ENCODE data around the gene FBRS. TPM values are rescaled to one million over a fixed set of nuclear protein-coding genes. Genes with fewer than 3 reads are reported as not detected.
A peak's percentile ranks its signal among the peaks of the same experiment; 100 is the strongest.
"Not testable (repeated sequence)": the region's sequence is repeated elsewhere in the genome, so short reads cannot be mapped to it uniquely, and the experiment has no call there.

Gene FBRS
- total and polyA plus RNA-seq, 10 of the 15 experiments (the other 5 are each of a cell fraction or from before 2014, with no cell fraction given), result 0.45 to 87.6 (median 14.6) TPM

- RAD21 ChIA-PET (ENCODE audit: unreplicated experiment), result no interaction called here
- Histone ChIP-seq H3K27me3 (replicated peaks in 1 of 2; ENCODE audit: control insufficient read depth in 2 of 2, insufficient read depth in 2 of 2, low read length in 1 of 2) (no peaks in the 10 kb centered on the region), H2AFZ (ENCODE audit: control insufficient read depth, low read depth, low read length) (no peak overlapping the region), H3K27ac (ENCODE audit: control insufficient read depth, insufficient read depth) (no peak overlapping the region), H3K36me3 (ENCODE audit: control insufficient read depth in 2 of 2, insufficient read depth in 2 of 2, low read length in 1 of 2) (peaks cover 17 to 38% of the 10 kb centered on the region in 2 experiments), H4K20me1 (ENCODE audit: control insufficient read depth, insufficient read depth) (no peaks in the 10 kb centered on the region), H3K4me3 (no peak overlapping the region), H3K4me2 (ENCODE audit: control insufficient read depth, insufficient read depth) (peak overlapping the region; percentile 48; the same call in 1 of the 2 replicates), H3K4me1 (ENCODE audit: control insufficient read depth, insufficient read depth, low read length) (peaks cover 10% of the 10 kb centered on the region), H3K9ac (ENCODE audit: control insufficient read depth, insufficient read depth, low read length) (no peak overlapping the region), H3K79me2 (ENCODE audit: control insufficient read depth, insufficient read depth, low read length) (peaks cover 34% of the 10 kb centered on the region), H3K9me3 (replicated peaks; ENCODE audit: control insufficient read depth, insufficient read depth, low read length) (no peaks in the 10 kb centered on the region)
- TF ChIP-seq ATF3 (IDR thresholded peaks at IDR 0.05; ENCODE audit: borderline replicate concordance, extremely low read depth, low read depth, low read length) (no peak), HCFC1 (IDR thresholded peaks at IDR 0.05; ENCODE audit: low read length) (no peak)
- ATAC-seq (no peak), DNase-seq (ENCODE audit: low read depth, low spot score) (no peak), FAIRE-seq (no peak)
- in situ Hi-C loops (cut with MboI), result no loop called here
- 97% methylated on average over 5 of the region's 5 CpGs for WGBS (ENCODE audit: insufficient coverage, insufficient replicate concordance, low lambda C conversion rate, missing lambda C conversion rate)
- CTCF ChIA-PET, result interaction anchor here (1.8 kb wide), 1 partner anchor 51 kb away, joined by 3 read pairs; the partner anchor contains the start of gene PRR14
- intact Hi-C loops (cut with micrococcal nuclease; ENCODE audit: unreplicated experiment), result no loop called here
- POLR2A ChIA-PET, result interaction anchor here (0.6 kb wide), 1 partner anchor 67 kb away, joined by 3 read pairs; no protein-coding TSS in a partner anchor
- SMC1A ChIA-PET (ENCODE audit: uncharacterized antibody, unreplicated experiment), result no interaction called here
- no TSS peak for BruUV-seq (replicated peaks)
These were observed 42.7 kb downstream of the FBRS start for GRCh38 chr16:30700971-30701370.

DNA sequence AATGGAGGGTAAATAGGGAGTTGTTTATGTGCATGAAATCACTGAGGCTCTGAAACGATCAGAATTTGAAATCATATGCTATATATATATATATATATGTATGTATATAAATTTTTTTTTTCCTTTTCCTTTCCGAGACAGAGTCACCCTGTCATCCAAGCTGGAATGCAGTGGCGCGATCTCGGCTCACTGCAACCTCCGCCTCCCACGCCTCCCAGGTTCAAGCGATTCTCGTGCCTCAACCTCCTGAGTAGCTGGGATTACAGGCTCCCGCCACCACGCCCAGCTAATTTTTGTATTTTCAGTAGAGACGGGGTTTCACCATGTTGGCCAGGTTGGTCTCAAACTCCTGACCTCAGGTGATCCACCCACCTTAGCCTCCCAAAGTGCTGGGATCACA lies 44.8 kb downstream of the FBRS start:
- SMC1A ChIA-PET (ENCODE audit: uncharacterized antibody, unreplicated experiment); H3K27me3 ChIP-seq (replicated peaks in 1 of 2; ENCODE audit: control insufficient read depth in 2 of 2, insufficient read depth in 2 of 2, low read length in 1 of 2); H3K9me3 ChIP-seq (replicated peaks; ENCODE audit: control insufficient read depth, insufficient read depth, low read length); intact Hi-C loops (cut with micrococcal nuclease; ENCODE audit: unreplicated experiment); BruUV-seq (replicated peaks); H3K4me2 ChIP-seq (ENCODE audit: control insufficient read depth, insufficient read depth); in situ Hi-C loops (cut with MboI); H3K27ac ChIP-seq (ENCODE audit: control insufficient read depth, insufficient read depth); DNase-seq (ENCODE audit: low read depth, low spot score); CTCF ChIA-PET; RAD21 ChIA-PET (ENCODE audit: unreplicated experiment); H3K4me1 ChIP-seq (ENCODE audit: control insufficient read depth, insufficient read depth, low read length); H3K4me3 ChIP-seq; H2AFZ ChIP-seq (ENCODE audit: control insufficient read depth, low read depth, low read length); FAIRE-seq; H3K9ac ChIP-seq (ENCODE audit: control insufficient read depth, insufficient read depth, low read length); ATAC-seq; H4K20me1 ChIP-seq (ENCODE audit: control insufficient read depth, insufficient read depth): not testable (repeated sequence)
- H3K79me2 ChIP-seq (ENCODE audit: control insufficient read depth, insufficient read depth, low read length), result peaks cover 34% of the 10 kb centered on the region
- peaks cover 23 to 55% of the 10 kb centered on the region in 2 experiments for H3K36me3 ChIP-seq (ENCODE audit: control insufficient read depth in 2 of 2, insufficient read depth in 2 of 2, low read length in 1 of 2)
- POLR2A ChIA-PET, result interaction anchor here (0.6 to 0.7 kb wide), 2 partner anchors 14 to 644 kb away, joined by 4 read pairs; no protein-coding TSS in a partner anchor
- 92% methylated on average over 9 of the region's 12 CpGs for whole genome bisulfite sequencing (ENCODE audit: insufficient coverage, insufficient replicate concordance, low lambda C conversion rate, missing lambda C conversion rate)
